LNCaP clone FGC (cell line): ENCODE results near the gene MBD6.
"Not testable (repeated sequence)": the region's sequence is repeated elsewhere in the genome, so short reads cannot be mapped to it uniquely, and the experiment has no call there.

Experiments used
- DNase-seq: peaks from one replicate; pipeline ENCODE4 v3.0.0-alpha.2; 2011; ENCODE audit warnings: low read depth
- H3K4me3 ChIP-seq: 2 replicates; pipeline ENCODE4 v1.5.1; 2011; ENCODE audit warnings: mild to moderate bottlenecking, low read depth, low read length, control low read depth
- TF ChIP-seq, protein P1 (sequence below): IDR thresholded peaks from 2 replicates; pipeline ENCODE4 v1.5.1; 2012; ENCODE audit warnings: mild to moderate bottlenecking; ENCODE audit not compliant: control insufficient read depth, insufficient read depth; ENCODE audit errors: extremely low read depth

MBD6 gene

DNA sequence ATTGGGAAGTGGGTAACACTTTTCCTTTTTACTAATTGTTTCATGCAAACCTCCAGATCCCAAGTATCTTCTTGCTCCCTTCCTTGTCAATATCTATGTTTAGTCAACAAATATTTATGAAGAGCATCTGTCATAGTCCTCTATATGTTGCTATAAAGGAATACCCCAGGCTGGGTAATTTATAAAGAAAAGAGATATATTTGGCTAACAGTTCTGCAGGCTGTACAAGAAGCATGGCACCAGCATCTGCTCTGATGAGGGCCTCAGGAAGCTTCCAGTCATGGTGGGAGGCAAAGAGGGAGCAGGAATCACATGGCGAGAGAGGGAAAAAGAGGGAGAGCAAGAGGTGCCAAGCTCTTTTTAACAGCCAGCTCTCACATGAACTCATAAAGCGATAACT is 31.8 kb downstream of the MBD6 start:
- DNase-seq = no peak
- TF ChIP-seq, protein P1, sequence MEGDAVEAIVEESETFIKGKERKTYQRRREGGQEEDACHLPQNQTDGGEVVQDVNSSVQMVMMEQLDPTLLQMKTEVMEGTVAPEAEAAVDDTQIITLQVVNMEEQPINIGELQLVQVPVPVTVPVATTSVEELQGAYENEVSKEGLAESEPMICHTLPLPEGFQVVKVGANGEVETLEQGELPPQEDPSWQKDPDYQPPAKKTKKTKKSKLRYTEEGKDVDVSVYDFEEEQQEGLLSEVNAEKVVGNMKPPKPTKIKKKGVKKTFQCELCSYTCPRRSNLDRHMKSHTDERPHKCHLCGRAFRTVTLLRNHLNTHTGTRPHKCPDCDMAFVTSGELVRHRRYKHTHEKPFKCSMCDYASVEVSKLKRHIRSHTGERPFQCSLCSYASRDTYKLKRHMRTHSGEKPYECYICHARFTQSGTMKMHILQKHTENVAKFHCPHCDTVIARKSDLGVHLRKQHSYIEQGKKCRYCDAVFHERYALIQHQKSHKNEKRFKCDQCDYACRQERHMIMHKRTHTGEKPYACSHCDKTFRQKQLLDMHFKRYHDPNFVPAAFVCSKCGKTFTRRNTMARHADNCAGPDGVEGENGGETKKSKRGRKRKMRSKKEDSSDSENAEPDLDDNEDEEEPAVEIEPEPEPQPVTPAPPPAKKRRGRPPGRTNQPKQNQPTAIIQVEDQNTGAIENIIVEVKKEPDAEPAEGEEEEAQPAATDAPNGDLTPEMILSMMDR = no peak

DNA sequence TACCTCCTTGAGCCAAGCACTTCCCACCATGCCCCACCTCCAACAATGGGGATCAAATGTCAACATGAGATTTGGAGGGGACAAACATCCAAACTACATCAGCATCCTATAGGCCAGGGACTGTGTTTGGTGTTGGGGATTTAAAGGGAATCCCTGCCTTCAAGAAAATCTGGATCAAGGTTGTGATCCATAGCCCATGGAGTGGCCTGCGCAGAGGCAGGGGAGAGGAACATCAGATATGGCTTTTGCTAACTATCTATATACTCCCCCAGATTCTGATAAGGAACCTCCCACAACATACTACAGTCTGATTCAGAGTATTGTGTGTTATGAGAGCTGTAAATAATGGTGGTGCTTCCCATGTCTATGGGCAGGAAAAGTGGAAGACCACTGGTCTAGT is 32.3 kb downstream of the MBD6 start:
- no peak for DNase-seq
- TF ChIP-seq, protein P1 = no peak
- no peak overlapping the region for H3K4me3 ChIP-seq

More for the DNA sequence above, 31.8 kb downstream of the MBD6 start:
- H3K4me3 ChIP-seq = no peak overlapping the region

DNA sequence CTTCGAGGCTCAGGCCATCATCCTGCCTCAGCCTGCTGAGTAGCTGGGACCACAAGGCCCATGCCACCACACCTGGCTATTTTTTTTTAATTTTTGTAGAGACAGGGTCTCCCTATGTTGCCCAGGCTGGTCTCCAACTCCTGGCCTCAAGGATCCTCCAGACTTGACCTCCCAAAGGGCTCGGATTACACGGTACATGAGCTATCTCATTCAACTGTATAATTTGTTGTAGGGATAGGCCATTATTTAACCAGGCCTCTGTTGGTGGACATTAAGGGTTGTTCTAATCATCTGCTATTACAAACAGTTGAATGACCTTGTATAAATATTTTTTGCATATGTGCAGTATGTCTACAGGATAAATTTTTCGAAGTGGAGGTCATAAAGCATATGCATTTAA is 36.2 kb downstream of the MBD6 start:
- TF ChIP-seq, protein P1 = no peak
- no peak for DNase-seq
- no peak overlapping the region for H3K4me3 ChIP-seq

DNA sequence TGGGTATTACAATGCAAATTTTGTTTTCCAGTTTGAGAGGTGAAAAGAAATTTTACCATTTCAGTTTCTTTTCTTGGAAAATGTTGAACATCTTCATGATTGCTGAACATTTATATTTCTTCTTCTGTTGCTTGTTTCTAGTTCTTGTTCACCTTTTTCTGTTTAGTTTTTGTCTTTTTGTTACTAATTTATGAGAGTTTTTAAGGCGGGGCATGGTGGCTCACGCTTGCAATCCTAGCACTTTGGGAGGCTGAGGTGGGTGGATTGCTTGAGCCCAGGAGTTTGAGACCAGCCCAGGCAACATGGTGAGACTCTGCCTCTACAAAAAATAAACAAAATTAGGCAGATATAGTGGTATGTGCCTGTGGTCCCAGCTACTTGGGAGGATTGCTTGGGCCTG is 37.9 kb downstream of the MBD6 start:
- TF ChIP-seq, protein P1 = no peak
- no peak for DNase-seq
- H3K4me3 ChIP-seq = no peak overlapping the region

DNA sequence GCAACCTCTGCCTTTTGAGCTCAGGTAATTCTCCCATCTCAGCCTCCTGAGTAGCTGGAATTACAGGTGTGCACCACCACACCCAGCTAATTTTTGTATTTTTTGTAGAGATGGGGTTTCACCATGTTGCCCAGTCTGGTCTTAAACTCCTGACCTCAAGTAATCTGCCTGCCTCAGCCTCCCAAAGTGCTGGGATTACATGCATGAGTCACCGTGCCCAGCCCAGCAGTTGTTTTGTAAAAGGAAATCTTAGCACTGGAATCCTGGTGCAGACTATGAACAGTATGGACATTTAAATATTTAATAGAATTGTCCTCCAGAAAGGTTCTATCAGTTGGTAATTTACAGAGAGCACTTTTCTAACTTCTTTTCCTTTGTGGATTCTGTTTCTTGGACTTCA is 38.5 kb downstream of the MBD6 start:
- H3K4me3 ChIP-seq, DNase-seq: not testable (repeated sequence)

DNA sequence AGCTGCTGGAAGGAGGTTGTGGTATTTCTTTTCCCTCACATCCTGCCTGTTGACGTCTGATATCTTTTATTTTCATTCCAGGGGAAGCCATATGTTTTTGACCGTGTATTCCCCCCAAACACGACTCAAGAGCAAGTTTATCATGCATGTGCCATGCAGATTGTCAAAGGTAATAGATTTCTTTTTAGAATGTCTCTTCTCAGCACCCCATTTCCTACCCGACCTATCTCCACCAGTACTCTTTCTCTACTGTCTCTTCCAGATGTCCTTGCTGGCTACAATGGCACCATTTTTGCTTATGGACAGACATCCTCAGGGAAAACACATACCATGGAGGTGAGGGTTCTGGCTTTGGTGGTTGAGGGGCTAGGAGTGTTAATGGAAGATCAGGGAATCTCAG is 40.7 kb downstream of the MBD6 start:
- no peak for DNase-seq
- TF ChIP-seq, protein P1 = no peak
- H3K4me3 ChIP-seq = no peak overlapping the region

DNA sequence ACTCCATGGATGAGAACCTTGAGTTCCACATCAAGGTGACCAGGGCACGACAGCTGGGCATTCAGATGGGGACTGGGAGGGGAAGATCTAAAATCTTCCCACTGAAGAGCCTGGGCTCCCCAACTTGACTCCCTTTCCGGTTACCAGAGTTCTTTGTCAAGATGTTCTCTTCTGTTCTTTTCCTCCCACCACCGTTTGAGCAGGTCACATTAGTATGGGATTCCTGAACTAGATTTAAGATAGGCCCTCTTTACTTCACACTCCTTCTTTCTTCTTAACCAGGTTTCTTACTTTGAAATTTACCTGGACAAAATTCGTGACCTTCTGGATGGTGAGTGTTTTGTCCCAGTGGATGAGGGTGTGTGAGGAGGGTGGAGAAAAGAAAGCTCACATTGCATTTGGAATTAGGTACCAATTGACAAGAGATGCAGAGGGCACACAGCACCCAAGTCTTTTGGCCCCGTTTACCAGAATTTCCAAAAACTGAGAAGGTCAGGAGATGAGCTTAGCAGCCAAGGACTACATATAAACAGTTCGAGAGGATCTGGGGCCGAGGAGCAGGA is 41.6 kb downstream of the MBD6 start:
- TF ChIP-seq, protein P1 = no peak
- H3K4me3 ChIP-seq = no peak overlapping the region
- DNase-seq = no peak

DNA sequence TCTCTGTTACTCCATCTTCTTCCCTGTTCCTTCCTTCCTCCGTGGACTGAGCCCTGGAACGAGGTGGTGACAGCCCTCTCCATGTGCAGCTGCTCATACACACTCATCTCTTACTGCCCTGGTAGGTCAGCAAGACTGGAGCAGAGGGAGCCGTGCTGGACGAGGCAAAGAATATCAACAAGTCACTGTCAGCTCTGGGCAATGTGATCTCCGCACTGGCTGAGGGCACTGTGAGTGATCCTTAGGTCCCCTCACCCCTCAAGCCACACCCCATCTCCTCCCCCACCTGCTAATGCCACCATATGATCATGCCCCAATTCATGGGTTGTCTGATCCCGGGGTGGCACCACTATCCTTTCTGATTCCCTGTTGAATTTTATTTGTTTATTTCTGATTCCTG is 46.2 kb downstream of the MBD6 start:
- no peak for DNase-seq
- H3K4me3 ChIP-seq = no peak overlapping the region
- TF ChIP-seq, protein P1 = no peak
